OCI-LY1 (cell line): ENCODE results near the gene ARHGAP6.

Experiments
- H2AFZ ChIP-seq: fragments of 200-600 bp; sonication (generic), shearing (Covaris generic); 2 replicates; pipeline ENCODE4 v1.6.0; 2014; ENCODE audit warnings: antibody characterized with exemption, mild to moderate bottlenecking, low read length
- H3F3A ChIP-seq: fragments of 200-600 bp; sonication (generic), shearing (Covaris generic); 2 replicates; pipeline ENCODE4 v1.6.0; 2014; ENCODE audit warnings: mild to moderate bottlenecking, antibody characterized with exemption, low read length, moderate library complexity; ENCODE audit not compliant: insufficient read depth
- H3K27ac ChIP-seq: fragments of 200-600 bp; sonication (generic); 2 replicates; pipeline ENCODE4 v1.5.1; 2014; ENCODE audit warnings: low read length, mixed run types, mild to moderate bottlenecking, low read depth; ENCODE audit not compliant: poor library complexity, severe bottlenecking
- H3K27me3 ChIP-seq: fragments of 200-600 bp; sonication (generic); 2 replicates; pipeline ENCODE4 v1.6.0; 2014; ENCODE audit warnings: antibody characterized with exemption, mild to moderate bottlenecking, low read length, moderate library complexity; ENCODE audit not compliant: insufficient read depth
- H3K36me3 ChIP-seq: fragments of 200-600 bp; sonication (generic); 2 replicates; pipeline ENCODE4 v1.6.1; 2014; ENCODE audit warnings: mild to moderate bottlenecking, antibody characterized with exemption, low read length, moderate library complexity, mixed read lengths; ENCODE audit not compliant: insufficient read depth
- H3K4me1 ChIP-seq: fragments of 200-600 bp; sonication (generic); 2 replicates; pipeline ENCODE4 v1.5.1; 2014; ENCODE audit warnings: mild to moderate bottlenecking, low read length, moderate library complexity; ENCODE audit not compliant: insufficient read depth, severe bottlenecking
- H3K4me2 ChIP-seq: fragments of 200-600 bp; sonication (generic), shearing (Covaris generic); 2 replicates; pipeline ENCODE4 v1.6.1; 2014; ENCODE audit warnings: low read length
- H3K4me3 ChIP-seq: fragments of 200-600 bp; sonication (generic); 2 replicates; pipeline ENCODE4 v1.5.1; 2014; ENCODE audit warnings: low read length, low read depth, mild to moderate bottlenecking, mixed read lengths; ENCODE audit not compliant: poor library complexity, severe bottlenecking
- H3K79me2 ChIP-seq: fragments of 200-600 bp; shearing (Covaris generic); 2 replicates; pipeline ENCODE4 v1.6.1; 2016; ENCODE audit warnings: mixed run types, low read length, mixed read lengths; ENCODE audit not compliant: insufficient read depth
- H3K9ac ChIP-seq: fragments of 200-600 bp; sonication (generic), shearing (Covaris generic); 2 replicates; pipeline ENCODE4 v1.6.1; 2014; ENCODE audit warnings: mild to moderate bottlenecking, low read length, mixed read lengths
- H3K9me2 ChIP-seq: fragments of 200-600 bp; sonication (generic), shearing (Covaris generic); 2 replicates; pipeline ENCODE4 v1.6.1; 2014; ENCODE audit warnings: low read depth, mild to moderate bottlenecking, low read length, mixed read lengths
- H3K9me3 ChIP-seq: fragments of 200-600 bp; shearing (Covaris generic); 2 replicates; pipeline ENCODE4 v1.6.1; 2014; ENCODE audit warnings: low read length, mixed read lengths
- H4K20me1 ChIP-seq: fragments of 200-600 bp; sonication (generic), shearing (Covaris generic); 2 replicates; pipeline ENCODE4 v1.6.0; 2016; ENCODE audit warnings: mild to moderate bottlenecking, low read length; ENCODE audit not compliant: insufficient read depth
- EZH2 ChIP-seq: fragments of 200-600 bp; sonication (generic), shearing (Covaris generic); IDR thresholded peaks from 2 replicates; pipeline ENCODE4 v1.8.0; 2017; ENCODE audit warnings: borderline replicate concordance, mixed run types, mild to moderate bottlenecking, antibody characterized with exemption, low read length, moderate library complexity, mixed read lengths
- TF ChIP-seq, protein P1 (sequence below): fragments of 200-600 bp; sonication (generic), shearing (Covaris generic); IDR thresholded peaks from 2 replicates; pipeline ENCODE4 v1.5.1; 2017; ENCODE audit warnings: mild to moderate bottlenecking, antibody characterized with exemption, low read length, moderate library complexity, mixed read lengths

The ARHGAP6 gene

DNA sequence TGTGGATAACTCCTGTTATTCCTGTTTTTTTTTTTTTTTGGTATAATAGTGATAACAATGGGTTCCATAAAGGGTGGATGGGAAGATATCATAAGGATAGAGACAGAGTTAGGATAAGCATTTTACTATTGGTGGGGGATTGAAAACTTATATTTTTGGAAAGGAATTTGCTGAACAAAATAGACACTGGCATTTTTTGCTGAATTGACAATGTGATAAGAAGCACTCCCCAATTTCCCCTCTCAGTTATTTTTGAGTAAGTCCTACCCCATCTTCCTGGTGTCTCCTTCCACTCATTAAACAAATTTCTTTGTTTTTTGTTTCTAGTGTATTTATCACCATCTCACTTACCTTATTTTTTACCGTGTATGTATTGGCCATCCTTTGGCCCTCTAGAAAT, 316.7 kb downstream of the ARHGAP6 start:
- Histone ChIP-seq H3K9me2 (no peaks in the 10 kb centered on the region), H3K27me3 (no peaks in the 10 kb centered on the region), H3K4me2 (no peak overlapping the region), H3K9ac (no peak overlapping the region), H3K27ac (no peak overlapping the region), H3K4me1 (peaks cover 14% of the 10 kb centered on the region), H2AFZ (no peak overlapping the region), H3K36me3 (no peaks in the 10 kb centered on the region), H3K79me2 (no peaks in the 10 kb centered on the region), H3F3A (no peaks in the 10 kb centered on the region), H3K9me3 (no peaks in the 10 kb centered on the region), H4K20me1 (no peaks in the 10 kb centered on the region), H3K4me3 (no peak overlapping the region)
- no peak for TF ChIP-seq EZH2
- TF ChIP-seq, protein P1, sequence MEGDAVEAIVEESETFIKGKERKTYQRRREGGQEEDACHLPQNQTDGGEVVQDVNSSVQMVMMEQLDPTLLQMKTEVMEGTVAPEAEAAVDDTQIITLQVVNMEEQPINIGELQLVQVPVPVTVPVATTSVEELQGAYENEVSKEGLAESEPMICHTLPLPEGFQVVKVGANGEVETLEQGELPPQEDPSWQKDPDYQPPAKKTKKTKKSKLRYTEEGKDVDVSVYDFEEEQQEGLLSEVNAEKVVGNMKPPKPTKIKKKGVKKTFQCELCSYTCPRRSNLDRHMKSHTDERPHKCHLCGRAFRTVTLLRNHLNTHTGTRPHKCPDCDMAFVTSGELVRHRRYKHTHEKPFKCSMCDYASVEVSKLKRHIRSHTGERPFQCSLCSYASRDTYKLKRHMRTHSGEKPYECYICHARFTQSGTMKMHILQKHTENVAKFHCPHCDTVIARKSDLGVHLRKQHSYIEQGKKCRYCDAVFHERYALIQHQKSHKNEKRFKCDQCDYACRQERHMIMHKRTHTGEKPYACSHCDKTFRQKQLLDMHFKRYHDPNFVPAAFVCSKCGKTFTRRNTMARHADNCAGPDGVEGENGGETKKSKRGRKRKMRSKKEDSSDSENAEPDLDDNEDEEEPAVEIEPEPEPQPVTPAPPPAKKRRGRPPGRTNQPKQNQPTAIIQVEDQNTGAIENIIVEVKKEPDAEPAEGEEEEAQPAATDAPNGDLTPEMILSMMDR, result no peak

DNA sequence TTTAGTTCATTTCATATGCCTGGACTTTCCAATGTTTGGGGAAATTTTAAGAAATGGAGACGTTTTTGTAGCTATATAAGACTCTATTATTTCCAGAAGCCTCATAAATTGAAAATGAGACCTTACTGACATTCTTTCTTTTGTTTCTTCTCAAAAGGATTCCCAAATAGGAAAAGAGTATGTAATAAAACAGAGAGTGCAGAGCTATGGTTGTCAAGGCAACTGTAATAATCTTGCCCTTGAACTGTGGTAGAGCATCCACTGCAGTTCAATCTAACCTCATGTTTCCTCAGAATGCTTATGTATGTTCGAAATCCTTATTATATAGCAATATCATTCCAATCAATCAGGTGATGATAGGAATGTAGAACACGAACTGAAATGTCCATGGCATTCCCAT, 318.4 kb downstream of the ARHGAP6 start:
- no peaks in the 10 kb centered on the region for H3K27me3 ChIP-seq

DNA sequence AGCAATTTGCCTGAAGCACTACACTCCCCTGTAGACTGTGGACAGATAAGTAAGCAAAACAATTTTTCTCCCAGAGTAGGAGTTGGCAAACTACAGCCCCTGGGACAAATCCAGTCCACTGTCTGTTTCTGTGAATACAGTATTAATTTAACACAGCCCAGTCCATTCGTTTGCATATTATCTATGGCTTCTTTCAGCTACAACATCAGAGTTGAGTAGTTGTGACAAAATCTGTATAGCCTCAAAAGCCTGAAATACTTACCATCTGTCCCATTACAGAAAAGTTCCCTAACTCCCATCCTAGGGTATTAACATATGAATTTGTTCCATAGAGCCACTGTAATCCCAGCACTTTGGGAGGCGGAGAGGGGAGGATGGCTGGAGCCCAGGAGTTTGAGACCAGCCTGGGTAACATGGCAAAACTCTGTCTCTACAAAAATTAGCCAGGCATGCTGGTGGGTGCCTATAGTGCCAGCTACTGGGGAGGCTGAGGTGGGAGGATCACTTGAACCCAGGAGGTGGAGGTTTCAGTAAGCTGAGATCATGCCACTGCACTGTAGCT, 319.5 kb downstream of the ARHGAP6 start:
- H3K27ac ChIP-seq, result no peak overlapping the region
- no peak for TF ChIP-seq EZH2
- TF ChIP-seq, protein P1, result no peak
- H3K9me2 ChIP-seq, result no peaks in the 10 kb centered on the region
- peaks cover 20% of the 10 kb centered on the region for H3K4me1 ChIP-seq
- H3F3A ChIP-seq, result no peaks in the 10 kb centered on the region
- H3K27me3 ChIP-seq, result no peaks in the 10 kb centered on the region
- no peaks in the 10 kb centered on the region for H3K79me2 ChIP-seq
- no peaks in the 10 kb centered on the region for H3K36me3 ChIP-seq
- H2AFZ ChIP-seq, result no peak overlapping the region
- H4K20me1 ChIP-seq, result no peaks in the 10 kb centered on the region
- no peak overlapping the region for H3K4me2 ChIP-seq
- H3K4me3 ChIP-seq, result no peak overlapping the region
- H3K9me3 ChIP-seq, result no peaks in the 10 kb centered on the region
- H3K9ac ChIP-seq, result no peak overlapping the region

More for the DNA sequence above, 318.4 kb downstream of the ARHGAP6 start:
- H3K4me2 ChIP-seq, result no peak overlapping the region
- H3K9ac ChIP-seq, result no peak overlapping the region
- no peaks in the 10 kb centered on the region for H3K79me2 ChIP-seq
- H3K4me3 ChIP-seq, result no peak overlapping the region
- H3F3A ChIP-seq, result no peaks in the 10 kb centered on the region
- no peak overlapping the region for H3K27ac ChIP-seq
- TF ChIP-seq, protein P1, result no peak
- TF ChIP-seq EZH2, result no peak
- H3K9me3 ChIP-seq, result no peaks in the 10 kb centered on the region
- H3K9me2 ChIP-seq, result no peaks in the 10 kb centered on the region
- no peaks in the 10 kb centered on the region for H3K36me3 ChIP-seq
- H4K20me1 ChIP-seq, result no peaks in the 10 kb centered on the region
- no peak overlapping the region for H2AFZ ChIP-seq
- peaks cover 14% of the 10 kb centered on the region for H3K4me1 ChIP-seq
